GM19372 (cell line): ENCODE data around the gene SH2B3.

Experiments
- ATAC-seq: cut with Tn5 transposase; IDR thresholded peaks from one replicate; pipeline ENCODE4 v1.9.1; 2021; ENCODE audit warnings: mild to moderate bottlenecking, low read depth, moderate library complexity; ENCODE audit not compliant: unreplicated experiment

SH2B3 gene

DNA sequence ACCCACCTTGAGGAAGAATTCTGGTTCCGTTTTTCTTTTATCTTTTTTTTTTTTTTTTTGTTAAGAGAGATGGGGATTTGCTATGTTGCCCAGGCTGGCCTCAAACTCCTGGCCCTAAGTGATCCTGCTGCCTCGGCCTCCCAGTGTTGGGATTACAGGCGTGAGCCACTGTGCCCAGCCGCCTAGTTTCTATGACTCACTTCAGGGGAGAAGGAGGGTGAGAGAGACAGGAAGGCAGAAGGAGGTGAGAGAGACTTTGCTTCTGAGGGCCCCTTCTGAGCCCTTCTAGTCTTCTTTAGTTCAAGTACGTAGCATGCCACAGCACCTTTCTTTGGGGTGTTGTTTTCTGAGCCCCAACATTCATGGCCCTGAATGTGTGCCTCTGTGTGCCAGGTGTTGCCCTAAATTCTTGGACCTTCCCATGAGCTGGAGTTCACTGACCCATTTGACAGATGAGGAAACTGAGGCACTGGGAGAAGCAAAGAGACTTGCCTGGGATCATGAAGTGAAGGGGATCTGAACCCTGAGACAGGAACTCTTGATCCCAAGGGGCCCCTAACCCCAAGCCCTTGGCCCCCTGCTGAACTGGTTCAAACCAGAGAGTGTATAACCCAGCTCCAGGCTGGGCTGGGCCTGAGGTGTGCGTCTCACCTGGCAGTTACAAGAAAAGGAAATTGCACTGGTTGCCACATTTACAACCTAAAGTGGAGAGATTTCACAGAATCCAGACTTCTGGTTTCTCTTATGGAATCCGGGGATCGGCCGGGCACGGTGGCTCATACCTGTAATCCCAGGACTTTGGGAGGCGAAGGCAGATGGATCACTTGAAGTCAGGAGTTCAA lies 20.8 kb downstream of the SH2B3 start:
- no peak for ATAC-seq

DNA sequence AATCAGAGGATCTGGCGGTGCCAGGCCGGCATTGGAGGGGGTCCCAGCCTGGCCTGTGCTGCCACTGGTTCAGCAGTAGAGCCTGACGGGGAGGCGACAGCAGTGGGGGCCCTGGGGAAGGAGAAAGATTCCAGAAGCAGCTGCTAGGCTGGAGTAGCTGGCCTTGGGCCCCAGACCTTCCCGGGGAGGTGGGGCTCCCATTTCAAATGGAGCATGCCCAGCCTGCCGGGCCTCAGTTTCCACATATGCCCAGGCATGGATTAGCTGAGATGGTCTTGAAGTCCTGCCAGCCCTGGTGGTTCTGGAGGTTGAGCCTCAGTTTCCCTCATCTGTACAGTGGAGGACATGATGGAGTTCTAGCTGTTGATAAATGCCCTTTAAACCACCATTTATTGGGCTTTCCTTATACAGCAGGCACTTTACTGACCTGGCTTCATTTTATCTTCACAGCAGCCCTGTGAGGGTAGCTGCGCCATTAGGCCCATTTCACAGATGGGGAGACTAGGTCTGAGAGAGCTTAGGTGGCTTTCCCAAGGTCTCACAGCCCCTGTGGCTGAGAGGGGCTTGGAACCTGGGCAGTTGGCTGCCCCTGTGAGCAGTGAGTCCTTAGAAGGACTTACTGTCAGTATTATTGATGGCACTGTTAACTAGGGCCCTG lies 21.8 kb downstream of the SH2B3 start:
- ATAC-seq: no peak

DNA sequence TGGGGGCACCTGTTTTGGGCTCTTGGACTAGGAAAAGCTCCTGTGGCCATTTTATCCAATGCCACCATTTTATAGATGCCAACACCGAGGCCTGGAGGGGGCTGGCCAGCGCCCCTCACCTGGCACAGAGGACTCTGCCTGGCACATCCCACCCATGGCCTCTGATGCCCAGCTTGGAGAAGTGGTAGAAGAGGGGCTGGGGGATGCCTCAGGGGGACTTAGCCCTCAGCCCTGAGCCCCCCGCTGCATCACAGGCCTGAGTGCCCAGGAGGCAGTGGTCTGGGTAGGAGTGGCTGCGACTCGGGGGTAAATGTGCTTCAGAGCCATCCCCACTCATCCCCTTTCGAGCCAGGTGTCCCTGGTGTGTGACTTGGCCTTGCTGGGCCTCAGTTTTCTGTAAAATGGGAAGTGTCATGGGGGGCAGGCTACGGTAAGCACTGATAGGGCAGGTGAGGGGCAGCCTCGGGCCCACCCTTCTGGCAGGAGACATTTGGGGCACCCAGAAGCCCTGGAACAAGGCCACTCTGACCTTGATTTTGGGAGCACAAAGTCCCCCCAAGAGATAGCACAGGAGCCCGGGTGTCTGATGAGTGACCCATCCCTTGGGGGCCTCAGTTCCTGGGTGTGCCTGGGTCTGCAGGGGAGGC lies 22.5 kb downstream of the SH2B3 start:
- no peak for ATAC-seq

DNA sequence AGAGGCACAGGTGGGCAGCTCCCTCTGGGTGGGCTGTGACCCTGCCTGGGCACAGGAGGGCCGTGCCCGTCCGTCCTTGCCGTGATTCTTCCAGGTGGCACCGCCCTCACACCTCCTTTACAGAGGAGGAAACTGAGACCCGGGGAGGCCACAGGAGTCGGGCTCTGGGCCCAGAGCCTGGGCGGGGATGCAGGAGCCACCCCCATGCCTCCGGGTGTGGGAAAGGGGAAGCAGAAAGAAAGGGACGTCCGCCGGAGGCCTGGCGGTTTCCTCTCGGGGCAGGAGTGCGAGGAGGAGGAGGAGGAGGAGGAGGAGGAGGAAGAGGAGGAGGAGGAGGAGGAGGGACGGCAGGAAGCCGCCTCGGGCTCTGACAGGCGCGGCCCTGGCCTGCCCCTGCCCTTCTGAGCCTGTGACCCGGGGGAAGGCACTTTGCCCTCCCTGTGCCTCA lies 23.0 kb downstream of the SH2B3 start:
- ATAC-seq: no peak

DNA sequence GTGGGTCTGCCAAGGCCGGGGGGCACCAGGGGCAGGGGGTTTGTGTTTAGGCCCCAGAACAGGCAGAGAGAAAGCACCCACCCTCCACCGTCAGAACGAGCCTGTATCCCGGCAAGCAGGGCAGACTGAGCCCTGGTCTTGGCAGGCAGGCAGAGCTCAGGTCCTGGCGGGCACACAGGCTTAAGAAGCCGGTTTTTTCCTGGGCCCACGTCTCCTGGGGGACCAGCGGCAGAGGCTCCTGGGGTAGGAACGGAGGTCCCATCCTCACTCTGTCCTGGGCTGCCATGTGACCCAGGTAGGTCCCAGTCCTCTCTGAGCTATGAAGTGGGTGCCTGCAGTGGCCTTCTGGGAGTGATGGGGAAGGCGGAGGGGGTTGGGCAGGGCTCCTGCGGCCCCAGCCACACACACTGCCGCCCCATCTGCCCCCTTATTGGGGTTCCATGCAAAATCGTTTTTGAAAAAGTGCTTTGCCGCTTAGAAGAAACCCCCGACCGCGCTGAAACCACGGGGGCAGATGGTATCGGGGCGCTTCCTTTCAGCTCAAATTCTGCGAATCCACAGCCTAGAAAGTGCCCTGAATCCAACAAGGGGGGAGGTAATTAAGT lies 24.2 kb downstream of the SH2B3 start:
- no peak for ATAC-seq

DNA sequence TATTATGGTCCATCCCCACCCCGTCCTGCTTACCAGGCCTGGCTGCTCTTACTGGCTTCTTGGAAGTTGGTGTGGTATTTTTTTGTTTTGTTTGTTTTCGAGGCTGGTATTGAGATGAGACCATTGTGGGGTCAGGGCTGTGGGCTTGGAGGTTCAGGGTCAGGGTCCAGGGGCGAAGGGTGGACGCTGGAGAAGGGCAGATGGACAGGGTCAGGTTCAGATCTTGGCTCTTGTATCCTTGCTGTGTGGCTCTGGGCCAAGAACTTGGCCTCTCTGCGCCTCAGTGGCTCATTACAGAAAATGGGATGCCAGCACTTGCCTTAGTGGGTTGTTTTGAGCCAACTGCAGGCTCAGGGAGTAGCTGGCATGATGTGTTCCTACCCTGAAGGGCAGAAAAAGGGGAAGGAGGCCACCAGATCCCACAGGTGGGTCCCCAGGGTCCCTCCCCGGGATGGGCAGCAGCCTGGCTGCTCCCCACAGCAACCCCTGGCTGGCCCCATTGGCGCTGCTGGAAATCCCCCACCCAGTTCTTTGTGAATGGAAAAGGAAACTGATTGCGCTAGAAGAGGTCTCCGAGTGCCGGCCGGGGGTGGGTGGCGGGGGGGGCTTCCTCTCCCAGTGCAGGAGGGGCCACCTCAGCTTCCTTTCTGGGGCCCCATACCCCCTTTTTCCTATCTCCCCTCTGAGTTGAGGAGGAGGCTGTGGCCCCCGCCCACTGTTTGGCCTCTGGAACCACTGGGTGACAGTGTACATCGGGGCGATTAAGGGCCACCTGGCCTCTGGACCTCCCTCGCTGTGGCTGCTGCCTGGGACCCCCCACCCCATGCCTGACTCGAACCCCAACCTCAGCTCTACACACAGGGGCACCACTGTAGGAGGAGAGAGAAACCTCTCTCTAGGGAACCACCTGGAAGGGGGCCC lies 25.0 kb downstream of the SH2B3 start:
- ATAC-seq: no peak

DNA sequence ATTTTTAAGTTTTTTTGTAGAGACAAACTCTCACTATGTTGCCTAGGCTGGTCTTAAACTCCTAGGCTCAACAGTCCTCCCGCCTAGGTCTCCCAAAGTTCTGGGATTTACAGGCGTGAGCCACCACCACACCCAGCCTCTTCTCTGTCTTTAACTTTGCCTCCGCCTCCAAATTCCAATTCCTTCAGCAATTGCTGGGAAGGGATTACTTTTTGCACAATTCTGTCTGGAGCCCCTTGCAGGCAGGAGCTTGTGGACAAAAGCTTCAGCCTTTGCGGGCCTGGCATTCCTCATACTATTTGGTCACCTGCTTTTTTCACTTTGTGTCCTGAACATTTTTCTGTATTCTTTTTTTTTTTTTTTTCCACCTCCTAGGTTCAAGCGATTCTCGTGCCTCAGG lies 26.0 kb downstream of the SH2B3 start:
- ATAC-seq: no peak

DNA sequence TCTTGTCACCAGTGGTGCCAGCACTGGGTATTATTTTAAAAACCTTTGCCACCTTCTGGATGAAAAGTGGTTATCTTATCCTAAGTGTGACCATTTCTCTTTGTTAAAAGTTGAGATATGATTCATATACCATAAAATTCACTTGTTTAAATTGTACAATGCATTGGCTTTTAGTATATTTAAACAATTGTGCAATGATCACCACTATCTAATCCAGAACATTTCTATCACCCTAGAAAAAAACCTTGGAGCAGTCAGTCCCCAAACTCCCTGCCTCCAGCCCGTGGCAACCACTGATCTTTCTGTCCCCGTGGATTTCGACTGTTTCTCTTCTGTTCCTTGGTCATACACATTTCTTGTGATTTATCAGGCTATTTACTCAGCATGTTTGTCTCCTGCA lies 28.3 kb downstream of the SH2B3 start:
- ATAC-seq: no peak

DNA sequence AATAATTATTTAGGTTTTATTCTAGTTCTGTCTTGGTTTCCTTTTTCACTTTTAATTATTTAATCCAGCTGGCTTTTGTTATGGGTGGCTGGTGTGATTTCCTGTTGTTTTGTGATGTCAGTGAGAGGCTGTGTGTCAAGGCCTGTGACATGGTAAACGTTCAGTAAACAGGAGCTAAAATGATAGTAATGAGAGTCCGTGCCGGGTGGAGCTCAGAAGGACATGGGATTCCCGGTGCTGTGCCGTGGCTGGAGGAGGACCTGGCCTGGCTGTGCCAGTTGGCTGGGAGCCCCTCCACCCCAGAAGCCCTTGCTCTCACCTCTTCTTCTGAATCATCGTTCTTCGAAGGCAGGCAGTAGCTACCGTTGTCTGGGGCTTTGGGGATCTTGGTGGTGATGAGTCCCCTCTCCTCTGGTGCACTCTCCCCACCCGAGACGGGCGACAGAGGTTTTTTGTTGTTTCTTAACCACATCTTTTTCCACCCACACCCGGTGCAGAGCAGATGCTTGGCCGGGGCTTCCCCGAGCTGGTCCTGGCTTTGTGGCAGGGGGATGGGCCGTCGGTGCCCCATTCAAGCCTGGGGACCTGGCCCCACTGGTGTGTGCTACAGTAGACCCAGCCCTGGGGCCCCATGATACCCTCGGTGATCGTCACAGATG lies 29.1 kb downstream of the SH2B3 start:
- peak; percentile 54 for ATAC-seq

DNA sequence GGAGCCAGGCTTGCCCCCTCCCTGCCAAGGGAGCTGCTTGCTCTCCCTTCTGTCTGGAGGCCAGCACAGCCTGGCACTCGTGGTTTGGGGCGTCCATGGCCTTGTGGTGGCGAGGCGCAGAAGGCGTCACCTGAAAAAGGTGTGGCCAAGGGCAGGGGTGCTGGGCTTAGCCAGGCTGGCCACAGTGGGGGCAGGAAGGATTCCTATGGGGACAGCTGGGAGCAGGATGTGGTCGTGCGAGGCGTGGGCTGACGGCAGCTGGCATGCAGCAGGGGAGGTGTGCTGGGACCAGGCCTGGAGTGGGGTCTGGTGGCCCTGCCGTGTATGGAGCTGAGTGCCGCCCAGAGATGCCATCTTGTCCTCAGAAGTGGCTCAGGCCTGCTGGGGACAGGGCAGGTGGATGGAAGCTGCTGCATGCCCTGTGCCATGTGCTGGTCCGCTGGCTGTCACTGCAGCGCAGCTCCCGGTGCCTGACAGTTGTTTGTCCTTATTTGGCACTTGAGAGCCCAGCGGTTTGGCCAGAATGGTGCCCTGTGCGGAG lies 30.0 kb downstream of the SH2B3 start:
- ATAC-seq: no peak

DNA sequence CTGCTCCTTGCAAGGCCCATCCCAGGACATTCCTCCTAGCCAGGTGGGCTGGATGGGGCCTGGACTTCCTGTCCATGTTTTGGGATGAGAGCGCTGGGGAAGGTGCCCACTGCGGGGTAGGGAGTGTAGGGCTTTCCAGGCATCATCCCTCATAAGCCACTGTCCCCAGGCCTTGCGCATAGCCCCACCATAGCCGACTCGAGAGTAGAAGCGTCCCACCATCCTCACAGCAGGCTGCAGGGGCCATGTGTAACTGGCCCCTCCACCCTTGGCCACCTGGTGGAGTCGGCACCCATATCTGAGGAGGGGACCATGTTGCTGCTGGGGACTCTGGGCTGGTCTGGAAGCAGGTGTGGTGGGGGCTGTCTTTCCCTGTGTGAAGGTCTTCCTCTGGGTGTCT lies 30.5 kb downstream of the SH2B3 start:
- ATAC-seq: no peak

DNA sequence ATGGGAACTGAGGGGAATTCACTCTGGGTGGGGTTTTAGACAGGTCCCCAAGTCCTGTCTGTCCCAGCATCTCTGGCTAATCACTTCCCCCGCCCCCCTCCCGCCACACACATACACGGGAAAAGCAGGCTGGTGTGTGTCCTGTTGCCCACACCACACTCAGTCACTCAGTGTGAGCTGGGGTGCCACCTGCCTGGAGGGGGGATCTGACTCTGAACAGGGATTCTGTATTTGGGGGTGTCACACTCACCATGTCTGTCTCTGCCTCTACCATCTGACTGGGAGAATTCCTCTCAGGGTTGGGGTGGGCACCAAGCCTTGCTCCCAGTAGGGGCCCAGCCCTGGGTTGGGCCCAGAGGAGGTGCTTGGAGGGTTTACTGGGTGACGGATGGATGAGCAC lies 31.1 kb downstream of the SH2B3 start:
- ATAC-seq: no peak

DNA sequence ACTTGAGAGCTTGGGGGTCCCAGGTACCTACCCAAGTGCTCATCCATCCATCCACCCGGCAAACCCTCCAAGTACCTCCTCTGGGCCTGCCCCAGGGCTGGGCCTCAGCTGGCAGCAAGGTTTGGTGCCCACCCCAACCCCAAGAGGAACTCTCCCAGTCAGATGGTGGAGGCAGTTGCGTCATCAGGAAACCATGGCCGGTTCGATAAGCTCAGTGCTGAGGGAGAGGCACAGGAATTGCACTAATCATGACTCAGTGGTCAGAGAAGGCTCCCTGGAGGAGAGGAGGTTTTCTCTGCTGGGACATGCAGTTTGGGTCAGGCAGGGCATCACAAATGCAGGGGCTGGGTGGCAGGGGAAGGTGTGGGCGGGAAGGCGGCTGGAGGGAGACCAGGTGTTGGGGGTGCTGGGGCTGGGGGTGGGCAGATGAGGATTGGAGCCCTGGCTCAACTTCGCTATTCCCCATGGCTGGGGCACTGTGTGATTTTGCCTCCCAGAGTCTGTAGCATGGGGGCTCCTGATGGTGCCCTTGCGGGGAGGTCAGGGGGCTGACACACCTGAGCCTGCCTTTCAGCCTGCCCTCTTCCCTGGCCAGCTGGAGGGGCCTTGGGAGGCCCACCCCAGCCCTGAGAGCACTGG lies 32.2 kb downstream of the SH2B3 start:
- ATAC-seq: no peak

DNA sequence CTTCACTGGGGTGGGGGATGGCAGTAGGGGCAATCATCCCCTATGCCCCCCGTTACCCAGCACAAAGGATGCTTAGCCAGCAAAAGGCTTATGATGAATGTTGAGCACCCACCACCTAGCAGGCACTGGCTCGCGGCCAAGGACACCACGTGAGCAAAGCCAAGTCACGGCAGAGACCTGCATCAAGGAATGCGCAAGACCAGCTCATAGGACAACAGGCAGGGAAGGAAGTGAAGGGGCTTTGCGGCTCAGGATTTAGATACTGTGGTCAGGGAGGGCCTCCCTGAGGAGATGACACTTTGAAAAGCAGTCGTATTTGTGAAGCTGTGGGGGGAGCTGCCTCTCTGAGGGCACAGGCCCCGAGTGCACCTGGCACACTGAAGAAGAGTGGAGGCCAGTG lies 32.8 kb downstream of the SH2B3 start:
- ATAC-seq: no peak

DNA sequence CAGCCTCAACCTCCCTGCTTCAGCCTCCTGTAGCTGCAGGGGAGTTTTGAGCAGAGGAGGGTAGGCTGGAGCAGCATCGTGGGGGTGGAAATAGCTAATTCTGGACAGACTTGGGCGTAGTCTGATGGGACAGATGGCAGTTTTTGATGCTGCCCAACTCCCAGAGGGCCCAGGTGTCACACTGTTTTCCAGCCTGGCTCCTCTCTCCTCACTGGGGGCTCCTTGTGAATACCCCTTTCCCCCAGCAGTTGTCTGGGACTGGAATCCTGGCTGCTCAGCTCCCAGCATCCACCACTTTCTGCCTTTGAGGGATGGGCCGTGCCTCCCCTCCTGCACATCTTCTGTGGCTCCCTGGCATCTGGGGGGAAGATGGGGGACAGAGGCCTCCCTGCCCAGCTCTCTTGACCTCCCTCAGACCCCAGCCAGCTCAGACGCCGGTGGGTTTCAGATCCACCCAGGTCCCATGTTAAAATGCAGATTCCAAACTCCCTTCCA lies 34.0 kb downstream of the SH2B3 start:
- no peak for ATAC-seq

DNA sequence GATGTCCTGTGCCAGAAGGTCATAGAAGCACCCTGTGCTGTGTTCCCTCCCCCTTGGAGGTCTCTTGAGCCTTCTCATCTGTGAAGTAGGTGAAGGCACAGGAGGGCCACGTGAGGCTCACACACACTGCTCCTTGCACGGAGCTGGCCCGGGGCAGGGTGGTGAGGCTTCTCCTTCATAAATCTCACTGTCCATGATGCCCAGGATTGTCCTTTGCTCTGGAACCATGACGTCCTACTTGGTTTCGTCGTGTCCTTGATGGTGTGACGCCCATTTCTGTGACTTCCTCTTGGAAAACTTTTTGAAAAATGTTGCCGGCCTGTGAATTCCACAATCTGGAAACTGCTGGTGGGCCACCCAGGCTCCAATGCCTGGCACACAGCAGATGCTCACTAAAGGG lies 34.4 kb downstream of the SH2B3 start:
- no peak for ATAC-seq

DNA sequence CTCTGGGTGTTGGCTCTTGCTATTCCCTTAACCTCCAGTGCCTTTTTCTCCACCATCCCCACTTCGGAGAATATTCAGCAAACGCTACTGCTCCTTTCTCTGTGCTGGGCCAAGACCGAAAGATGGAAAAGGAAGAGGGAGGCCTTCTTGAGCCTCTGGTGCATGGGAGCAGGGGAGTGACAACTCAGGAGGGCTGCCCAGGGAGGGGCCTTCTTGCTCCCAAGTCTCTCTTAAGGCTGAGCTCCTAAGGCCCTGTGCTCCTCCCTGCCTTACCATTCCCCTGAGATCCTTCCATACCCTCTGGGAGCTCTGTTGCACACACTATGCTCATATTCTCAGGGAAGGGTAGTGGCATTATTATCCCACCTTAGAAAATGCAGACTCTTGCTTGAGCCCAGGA lies 34.9 kb downstream of the SH2B3 start:
- no peak for ATAC-seq

DNA sequence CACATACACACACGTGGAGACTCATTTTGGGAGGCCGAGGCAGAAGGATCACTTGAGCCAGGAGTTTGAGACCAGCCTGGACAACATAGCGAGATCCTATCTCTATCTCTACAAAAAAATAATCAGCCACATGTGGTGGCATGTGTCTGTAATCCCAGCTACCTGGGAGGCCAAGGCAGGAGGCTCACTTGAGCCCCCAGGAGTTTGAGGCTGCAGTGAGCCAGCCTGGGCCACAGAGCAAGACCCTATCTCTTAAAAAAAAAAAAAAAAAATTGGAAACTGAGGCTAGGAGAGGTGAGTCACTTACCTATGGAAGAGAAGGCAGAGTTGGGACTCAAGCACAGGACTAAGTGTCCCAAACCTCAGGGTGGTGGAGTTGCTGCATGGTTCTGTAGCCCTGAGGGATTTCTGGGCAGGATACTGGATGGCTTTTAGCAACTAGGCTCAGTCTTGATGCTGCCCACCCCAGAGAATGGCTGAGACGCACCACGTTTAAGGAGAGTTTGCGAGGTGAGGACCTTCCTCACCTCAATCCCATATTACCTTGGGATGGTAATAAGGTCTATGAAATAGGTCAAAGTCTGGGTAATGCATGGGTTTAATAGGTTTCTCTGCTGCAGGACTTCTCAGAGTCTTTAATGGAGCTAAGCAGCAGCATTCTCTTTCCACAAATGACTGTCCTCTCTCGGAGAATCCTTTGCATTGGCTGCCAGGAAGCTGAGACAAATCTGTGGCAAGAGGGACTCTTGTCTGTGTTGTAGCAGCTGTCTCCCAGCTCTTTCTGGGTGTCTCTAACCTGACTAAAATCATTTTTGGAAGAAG lies 35.6 kb downstream of the SH2B3 start:
- ATAC-seq: no peak
